ENCODE measurements around the gene EZR. TPM values are rescaled to one million over a fixed set of nuclear protein-coding genes. Genes with fewer than 3 reads are reported as not detected.

Gene EZR
- total RNA-seq, result 10 to 100 TPM; 27.4 to 94.0 (median 59.3) TPM

DNA sequence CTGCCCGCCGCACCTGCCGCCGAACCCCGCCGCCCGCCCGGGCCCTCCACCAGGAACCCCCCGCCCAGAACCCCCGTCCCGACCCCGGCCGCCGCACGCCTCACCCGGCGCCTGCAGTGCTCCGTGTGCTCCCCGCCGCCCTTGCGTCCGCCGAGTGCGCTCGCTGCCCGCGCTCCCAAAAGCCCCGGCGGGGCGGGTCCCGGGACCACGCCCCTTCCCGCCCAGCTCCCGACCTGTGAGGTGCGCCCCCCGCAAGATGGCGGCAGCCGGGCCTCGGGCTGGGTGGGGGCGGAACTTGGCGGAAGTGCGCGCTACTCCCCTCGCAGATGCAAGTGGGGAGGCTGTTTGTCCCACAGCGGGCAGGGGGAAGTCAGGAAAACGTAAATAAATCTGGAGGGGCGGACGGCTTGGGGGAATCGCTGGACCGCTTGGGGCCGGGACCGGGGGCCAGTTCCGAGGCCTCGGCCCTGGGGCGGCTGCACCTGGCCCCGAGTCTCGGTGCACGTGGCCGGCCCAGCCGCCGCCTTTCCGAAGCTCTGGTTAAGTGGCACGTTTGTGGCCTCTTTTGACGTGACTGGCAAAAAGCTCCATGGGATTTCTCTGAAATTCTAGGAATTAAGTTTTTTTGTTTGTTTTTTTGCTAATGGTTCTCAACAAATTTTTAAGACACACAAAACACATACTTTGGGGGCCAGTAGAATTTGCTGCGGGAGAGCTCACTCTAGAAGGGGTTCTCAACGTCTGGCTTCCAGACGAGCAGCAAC is at the start of gene EZR:
Gene EZR, minus strand, starts transcription at position 156 of the 764 bp plus-strand sequence. CDS start 1,275 bp downstream, outside the sequence.
- Histone ChIP-seq H3K9me3 (no peaks in the 10 kb centered on the region), H3K27ac (peak within 1 kb of the TSS; percentile 91 to 97), H3K4me1 (no peaks in the 10 kb centered on the region), H3K27me3 (no peaks in the 10 kb centered on the region), H3K36me3 (no peaks in the 10 kb centered on the region), H3K4me3 (peak within 1 kb of the TSS; percentile 73 to 91)
- intact Hi-C loops (cut with DNase I; ENCODE audit: low total_unique reads), result no loop called here
- DNase-seq, result peak; percentile 68 to 76
- TF ChIP-seq POLR2A (IDR thresholded peaks at IDR 0.05), result peak; percentile 26 to 70
- no peak for TF ChIP-seq CTCF (IDR thresholded peaks at IDR 0.05)

DNA sequence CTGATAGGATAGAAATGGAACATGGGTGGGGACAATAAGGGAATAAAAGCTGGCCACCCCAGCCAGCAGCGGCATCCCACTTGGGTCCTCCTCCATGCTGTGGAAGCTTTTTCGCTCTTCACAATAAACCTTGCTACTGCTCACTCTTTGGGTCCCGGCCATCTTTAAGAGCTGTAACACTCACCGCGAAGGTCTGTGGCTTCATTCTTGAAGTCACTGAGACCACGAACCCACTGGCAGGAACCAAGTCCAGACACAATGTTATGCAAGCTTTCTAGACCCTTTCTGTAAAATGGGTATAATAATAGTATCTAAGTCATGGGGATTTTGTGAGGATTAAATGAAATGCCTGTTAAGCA is 48.9 kb upstream of the EZR start:
- TF ChIP-seq POLR2A (IDR thresholded peaks at IDR 0.05) (no peak), CTCF (IDR thresholded peaks at IDR 0.05) (no peak)
- no peaks in the 10 kb centered on the region for H3K4me1 ChIP-seq
- intact Hi-C loops (cut with DNase I; ENCODE audit: low total_unique reads), result no loop called here
- H3K27me3 ChIP-seq, result no peaks in the 10 kb centered on the region
- no peak overlapping the region for H3K4me3 ChIP-seq
- H3K27ac ChIP-seq, result no peak overlapping the region
- H3K9me3 ChIP-seq, result no peaks in the 10 kb centered on the region
- no peaks in the 10 kb centered on the region for H3K36me3 ChIP-seq
- no peak for DNase-seq

DNA sequence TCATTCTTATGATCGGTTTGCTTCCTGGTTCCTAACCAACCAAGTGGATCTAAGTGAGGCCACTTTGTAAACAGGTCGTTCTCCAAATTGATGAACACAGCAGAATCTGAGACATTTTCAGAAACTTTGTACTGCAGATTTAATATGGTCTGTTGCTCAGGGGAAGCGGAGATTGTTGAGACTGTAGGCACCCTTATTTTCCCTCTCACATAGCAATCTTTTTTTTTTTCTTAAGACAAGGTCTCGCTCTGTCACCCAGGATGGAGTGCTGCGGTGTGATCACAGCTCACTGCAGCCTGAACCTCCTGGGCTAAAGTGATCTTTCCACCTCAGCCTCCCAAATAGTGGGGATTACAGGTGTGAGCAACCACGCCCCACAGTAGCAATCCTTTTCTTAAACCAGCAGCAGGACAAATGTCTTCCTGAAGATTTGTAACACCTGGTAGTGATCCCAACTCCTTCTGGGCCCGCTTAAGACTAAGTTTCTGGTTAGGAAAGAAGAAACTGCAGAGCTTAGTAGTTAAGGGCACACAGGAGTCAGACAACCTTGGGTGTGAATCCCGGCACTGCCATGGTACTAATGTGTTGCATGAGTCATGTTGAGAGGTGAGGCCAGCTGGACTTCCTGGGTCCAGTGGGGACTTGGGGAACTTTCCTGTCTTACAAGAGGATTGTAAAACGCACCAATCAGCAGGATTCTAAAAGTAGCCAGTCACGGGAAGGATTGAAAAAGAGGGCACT is 48.4 kb upstream of the EZR start:
- no peak for DNase-seq
- H3K4me1 ChIP-seq, result no peaks in the 10 kb centered on the region
- no peak overlapping the region for H3K27ac ChIP-seq
- intact Hi-C loops (cut with DNase I; ENCODE audit: low total_unique reads), result no loop called here
- H3K36me3 ChIP-seq, result no peaks in the 10 kb centered on the region
- H3K9me3 ChIP-seq, result no peaks in the 10 kb centered on the region
- TF ChIP-seq CTCF (IDR thresholded peaks at IDR 0.05), result no peak
- no peak for TF ChIP-seq POLR2A (IDR thresholded peaks at IDR 0.05)
- no peaks in the 10 kb centered on the region for H3K27me3 ChIP-seq
- H3K4me3 ChIP-seq, result no peak overlapping the region

DNA sequence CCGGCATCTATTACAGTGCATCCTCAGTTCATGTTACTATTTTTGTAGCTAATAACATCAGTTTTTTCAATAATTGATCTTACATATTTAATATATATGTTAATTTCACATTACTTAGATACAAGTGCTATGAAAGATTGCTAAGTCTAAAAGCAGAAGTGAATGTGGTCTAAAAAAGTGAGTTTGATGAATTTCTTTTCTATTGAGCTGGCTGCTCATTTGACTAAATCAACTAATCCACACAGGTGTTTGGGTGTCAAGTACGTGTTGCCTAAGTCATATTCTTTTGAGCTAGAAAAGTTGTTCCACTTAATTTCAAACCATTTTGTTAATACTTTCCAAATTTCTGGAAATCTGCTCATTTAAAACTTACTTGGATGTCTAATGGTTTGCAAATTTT is 46.6 kb upstream of the EZR start:
- no peak for DNase-seq
- no peaks in the 10 kb centered on the region for H3K9me3 ChIP-seq
- H3K27ac ChIP-seq, result no peak overlapping the region
- TF ChIP-seq POLR2A (IDR thresholded peaks at IDR 0.05), result no peak
- no peak for TF ChIP-seq CTCF (IDR thresholded peaks at IDR 0.05)
- no peaks in the 10 kb centered on the region for H3K36me3 ChIP-seq
- no peak overlapping the region for H3K4me3 ChIP-seq
- no peaks in the 10 kb centered on the region for H3K4me1 ChIP-seq
- no peaks in the 10 kb centered on the region for H3K27me3 ChIP-seq
- intact Hi-C loops (cut with DNase I; ENCODE audit: low total_unique reads), result no loop called here

GRCh38 chr6:158863646-158864045 is 44.5 kb upstream of the EZR start:
- H3K4me3 ChIP-seq, result no peak overlapping the region
- no peak overlapping the region for H3K27ac ChIP-seq
- no peaks in the 10 kb centered on the region for H3K27me3 ChIP-seq
- TF ChIP-seq POLR2A (IDR thresholded peaks at IDR 0.05) (no peak), CTCF (IDR thresholded peaks at IDR 0.05) (no peak)
- intact Hi-C loops (cut with DNase I; ENCODE audit: low total_unique reads), result no loop called here
- no peaks in the 10 kb centered on the region for H3K4me1 ChIP-seq
- no peaks in the 10 kb centered on the region for H3K36me3 ChIP-seq
- no peaks in the 10 kb centered on the region for H3K9me3 ChIP-seq
- DNase-seq, result no peak
